ENCODE data around the gene GNPAT. TPM values are rescaled to one million over a fixed set of nuclear protein-coding genes. Genes with fewer than 3 reads are reported as not detected.

Gene GNPAT
- total and polyA plus RNA-seq, 2 experiments from 2014 or later = 32.8 to 45.4 TPM

- TF ChIP-seq ZNF462 (CRISPR knock-in tag; IDR thresholded peaks at IDR 0.05) (no peak), CREB1 (CRISPR knock-in tag; IDR thresholded peaks at IDR 0.05; ENCODE audit: low read depth) (no peak)
Measured at GRCh38 chr1:231318568-231318967, 77.6 kb downstream of the GNPAT start (continued).

GRCh38 chr1:231319080-231319479, 78.1 kb downstream of the GNPAT start:
- Mint-ChIP-seq H3K4me1 (peaks cover 3% of the 10 kb centered on the region; the same call in 2 of the 3 replicates), H3K9me3 (no peaks in the 10 kb centered on the region), H3K27me3 (ENCODE audit: insufficient read depth, low read depth, poor library complexity) (peaks cover 3% of the 10 kb centered on the region), H3K4me3 (no peak overlapping the region), H3K36me3 (ENCODE audit: low read depth) (no peaks in the 10 kb centered on the region), H3K27ac (no peak overlapping the region)
- H3F3A ChIP-seq (replicated peaks; ENCODE audit: low read depth) = no peaks in the 10 kb centered on the region
- no peak overlapping the region for H2AFZ ChIP-seq
- no peak for DNase-seq (ENCODE audit: low spot score)
- H4K20me1 ChIP-seq (replicated peaks; ENCODE audit: insufficient read depth) = no peaks in the 10 kb centered on the region
- H3K4me1 ChIP-seq (ENCODE audit: insufficient read depth) = peaks cover 2% of the 10 kb centered on the region; the same call in 1 of the 2 replicates
- no peak overlapping the region for H3K27ac ChIP-seq (ENCODE audit: low read depth)
- H3K36me3 ChIP-seq (ENCODE audit: insufficient read depth) = no peaks in the 10 kb centered on the region
- no peaks in the 10 kb centered on the region for H3K79me2 ChIP-seq (replicated peaks; ENCODE audit: insufficient read depth)
- no peaks in the 10 kb centered on the region for H3K27me3 ChIP-seq (ENCODE audit: insufficient read depth)
- no peak overlapping the region for H3K4me3 ChIP-seq
- no peaks in the 10 kb centered on the region for H3K9me2 ChIP-seq (ENCODE audit: insufficient read depth)
- ATAC-seq = no peak
- no peak overlapping the region for H3K4me2 ChIP-seq
- no peak for TF ChIP-seq REST (IDR thresholded peaks at IDR 0.05; ENCODE audit: unreplicated experiment)
- TF ChIP-seq ZNF462 (CRISPR knock-in tag; IDR thresholded peaks at IDR 0.05) = no peak
- no peak for TF ChIP-seq STAT1 (IDR thresholded peaks at IDR 0.05; ENCODE audit: unreplicated experiment)
- TF ChIP-seq ZNF114 (CRISPR knock-in tag; IDR thresholded peaks at IDR 0.05) = no peak
- TF ChIP-seq EZH2phosphoT487 (IDR thresholded peaks at IDR 0.05; ENCODE audit: unreplicated experiment) = no peak

All from GM23338 (cell line).